ENCODE data around the gene SAFB. TPM values are rescaled to one million over a fixed set of nuclear protein-coding genes. Genes with fewer than 3 reads are reported as not detected.

SAFB gene
- total RNA-seq: 47.1 and 52.9 TPM in 2 replicates

DNA sequence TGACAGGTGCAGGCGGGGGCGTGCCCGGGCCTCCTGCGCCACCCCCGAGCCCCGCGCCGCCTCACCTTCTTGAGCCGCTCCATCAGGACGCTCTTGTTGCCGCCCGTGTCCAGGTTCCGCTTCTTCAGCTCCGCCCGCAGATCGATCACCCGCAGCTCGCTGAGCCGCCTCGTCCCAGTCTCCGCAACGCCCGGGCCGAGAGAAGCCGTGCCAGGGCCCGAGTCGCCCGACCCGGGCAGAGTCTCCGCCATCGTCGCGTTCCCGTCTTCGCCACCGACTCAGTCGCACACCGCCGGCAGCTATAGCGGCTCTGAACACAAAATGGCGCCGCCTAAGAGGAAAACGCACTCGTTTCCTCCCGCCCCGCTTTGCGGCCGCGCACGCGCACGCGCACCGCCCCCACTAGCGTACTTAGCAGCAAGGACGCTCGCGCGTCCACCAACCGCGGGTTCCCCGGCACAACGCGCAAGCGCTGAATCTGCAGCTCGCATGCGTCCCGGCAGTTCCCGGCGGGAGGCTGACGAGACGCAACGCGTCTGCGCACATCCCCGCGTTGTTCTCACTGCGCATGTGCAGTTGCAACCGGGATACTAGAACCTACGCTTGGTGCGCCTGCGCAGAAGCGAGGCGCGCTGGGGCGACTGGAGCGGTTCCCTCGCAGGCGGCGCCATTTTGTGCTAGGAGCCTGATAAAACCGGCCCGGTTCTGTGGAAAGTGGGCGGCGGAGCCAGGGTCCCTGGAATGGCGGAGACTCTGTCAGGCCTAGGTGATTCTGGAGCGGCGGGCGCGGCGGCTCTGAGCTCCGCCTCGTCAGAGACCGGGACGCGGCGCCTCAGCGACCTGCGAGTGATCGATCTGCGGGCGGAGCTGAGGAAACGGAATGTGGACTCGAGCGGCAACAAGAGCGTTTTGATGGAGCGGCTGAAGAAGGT is at the start of gene SAFB, which contains the start of gene SAFB2:
Gene SAFB (plus strand): TSS at position 619 of the 932 bp plus-strand sequence. CDS start 123 bp downstream, at position 742.
Gene SAFB2 (minus strand): TSS at position 312 of the 932 bp plus-strand sequence. CDS start 61 bp downstream, at position 251.

DNA sequence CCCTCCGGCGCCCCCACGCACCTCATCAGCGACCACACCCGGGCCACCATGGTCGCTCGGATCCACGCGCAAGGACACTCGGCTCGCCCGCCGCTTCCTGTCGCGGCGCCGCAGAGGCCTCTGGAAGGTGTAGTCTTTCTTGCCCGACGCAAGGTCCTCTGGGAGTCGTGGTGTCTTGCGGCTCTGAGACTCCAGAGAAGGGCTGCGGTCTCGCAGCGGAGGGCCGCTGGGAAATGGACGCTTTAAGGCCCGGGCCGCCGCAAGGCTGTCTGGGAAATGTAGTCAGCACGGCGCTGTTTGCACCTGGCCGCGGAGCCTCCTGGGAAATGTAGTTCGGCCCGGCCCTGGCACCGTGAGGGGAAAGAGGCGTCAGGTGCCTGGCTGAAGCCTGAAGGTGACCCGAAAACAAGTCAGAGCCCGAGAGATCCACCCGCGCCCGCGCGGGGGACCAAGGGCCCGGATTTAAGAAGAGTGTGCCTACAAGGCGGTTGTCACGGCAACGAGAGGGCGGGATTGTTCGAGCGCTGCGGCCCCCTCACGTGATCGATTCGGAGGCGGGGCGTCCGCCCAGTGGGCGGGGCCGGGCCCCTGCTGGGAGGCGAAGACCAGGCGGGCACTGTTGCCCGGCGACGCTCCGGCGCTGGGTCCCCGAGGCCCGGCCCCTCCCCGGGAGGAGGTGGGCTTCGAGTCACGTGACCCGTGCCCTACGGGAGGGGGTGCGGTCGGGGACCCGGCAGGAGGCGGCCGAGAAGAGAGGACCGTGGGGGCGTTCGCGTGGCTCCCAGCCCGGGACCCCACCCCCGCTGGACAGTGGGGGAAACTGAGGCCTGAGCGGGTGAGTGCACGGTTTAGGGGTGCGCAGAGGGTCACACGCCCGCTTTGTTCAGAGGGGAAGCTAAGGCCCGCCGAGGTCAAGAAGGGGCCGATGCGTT is 57.8 kb downstream of the SAFB start, which contains the start of the genes HSD11B1L and MICOS13:
Gene HSD11B1L (plus strand): TSS at position 591 of the 932 bp plus-strand sequence. CDS start 3,806 bp downstream, outside the sequence.
Gene MICOS13 (minus strand): TSS at position 80 of the 932 bp plus-strand sequence. CDS start 30 bp downstream, at position 50.

DNA sequence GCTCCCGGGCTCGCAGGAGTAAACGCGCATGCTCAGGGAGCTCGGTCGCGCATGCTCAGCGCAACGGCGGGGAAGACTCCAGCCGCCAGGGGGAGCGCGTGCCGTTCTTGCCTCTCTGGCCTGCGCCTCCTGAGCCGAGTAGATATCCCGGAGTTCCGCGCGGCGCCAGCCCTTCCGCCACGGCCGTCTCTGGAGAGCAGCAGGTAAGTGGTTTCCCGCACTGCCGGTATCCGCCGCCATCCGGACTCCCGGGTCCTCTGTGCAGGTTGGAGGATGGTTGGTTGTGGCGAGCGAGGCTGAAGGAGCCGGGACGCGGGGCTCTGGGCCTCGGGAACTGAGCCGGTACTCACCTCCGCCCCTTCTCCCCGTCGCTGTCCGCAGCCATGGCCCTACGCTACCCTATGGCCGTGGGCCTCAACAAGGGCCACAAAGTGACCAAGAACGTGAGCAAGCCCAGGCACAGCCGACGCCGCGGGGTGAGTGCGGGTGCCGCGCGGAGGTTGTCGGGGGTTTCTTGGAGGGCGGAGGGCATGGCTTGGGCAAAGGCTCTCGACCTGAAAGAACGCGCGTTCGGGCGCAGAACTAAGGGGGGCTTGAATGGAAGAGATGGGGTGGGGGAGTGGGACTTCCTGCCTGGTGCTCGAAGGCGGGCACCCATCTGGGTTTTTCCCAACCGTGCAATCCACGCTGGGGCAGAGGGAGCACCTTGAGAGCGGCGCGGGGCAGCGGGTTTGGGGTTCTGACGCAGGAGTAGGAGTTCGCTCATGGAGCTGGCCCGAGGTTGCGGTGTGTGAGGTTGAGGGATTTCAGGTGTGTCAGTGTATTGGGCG is 67.5 kb downstream of the SAFB start, which contains the start of gene RPL36:
Gene RPL36 (plus strand): TSS at position 171 of the 830 bp plus-strand sequence. CDS start 213 bp downstream, at position 384.

Other genes starting within 250 kb of the SAFB start
- not detected in 2 replicates for gene ZNRF4, start 167.7 kb upstream of the SAFB start, total RNA-seq
- gene TINCR, start 55.1 kb upstream of the SAFB start, total RNA-seq: not detected in 2 replicates
- 26.6 and 30.9 TPM in 2 replicates for gene SAFB2, start 307 bp upstream of the SAFB start, total RNA-seq
- 27.8 and 32.5 TPM in 2 replicates for gene MICOS13, start 57.4 kb downstream of the SAFB start, total RNA-seq
- 7.3 and 7.8 TPM in 2 replicates for gene HSD11B1L, start 57.9 kb downstream of the SAFB start, total RNA-seq
- 513 and 637 TPM in 2 replicates for gene RPL36, start 67.2 kb downstream of the SAFB start, total RNA-seq
- 92.9 and 106 TPM in 2 replicates for gene LONP1, start 97.1 kb downstream of the SAFB start, total RNA-seq
- not detected in 2 replicates for gene CATSPERD, start 97.6 kb downstream of the SAFB start, total RNA-seq
- gene PRR22, start 161.7 kb downstream of the SAFB start, total RNA-seq: under 0.01 and 0.30 TPM in 2 replicates
- 29.2 and 35.0 TPM in 2 replicates for gene DUS3L, start 168.1 kb downstream of the SAFB start, total RNA-seq
- not detected in 2 replicates for gene NRTN, start 182.0 kb downstream of the SAFB start, total RNA-seq
- gene FUT6, start 216.6 kb downstream of the SAFB start, total RNA-seq: not detected in 2 replicates
- not detected in 2 replicates for gene FUT3, start 228.4 kb downstream of the SAFB start, total RNA-seq
- gene FUT5, start 247.5 kb downstream of the SAFB start, total RNA-seq: not detected in 2 replicates

Data from epithelial cell of umbilical artery (primary cell).